SW 1271 (cell line): ENCODE data around the gene MT1HL1.
"Not testable (repeated sequence)": the region's sequence is repeated elsewhere in the genome, so short reads cannot be mapped to it uniquely, and the experiment has no call there.

Source experiments
- DNase-seq, 2 experiments: peaks; one replicate each; lab custom pipeline; 2025; lab: John Stamatoyannopoulos, UW

Gene MT1HL1

GRCh38 chr1:237016626-237017025, 12.4 kb upstream of the MT1HL1 start:
- DNase-seq = no peak

- no peak for DNase-seq
Measured at GRCh38 chr1:237013608-237014007, 9.4 kb upstream of the MT1HL1 start.

DNA sequence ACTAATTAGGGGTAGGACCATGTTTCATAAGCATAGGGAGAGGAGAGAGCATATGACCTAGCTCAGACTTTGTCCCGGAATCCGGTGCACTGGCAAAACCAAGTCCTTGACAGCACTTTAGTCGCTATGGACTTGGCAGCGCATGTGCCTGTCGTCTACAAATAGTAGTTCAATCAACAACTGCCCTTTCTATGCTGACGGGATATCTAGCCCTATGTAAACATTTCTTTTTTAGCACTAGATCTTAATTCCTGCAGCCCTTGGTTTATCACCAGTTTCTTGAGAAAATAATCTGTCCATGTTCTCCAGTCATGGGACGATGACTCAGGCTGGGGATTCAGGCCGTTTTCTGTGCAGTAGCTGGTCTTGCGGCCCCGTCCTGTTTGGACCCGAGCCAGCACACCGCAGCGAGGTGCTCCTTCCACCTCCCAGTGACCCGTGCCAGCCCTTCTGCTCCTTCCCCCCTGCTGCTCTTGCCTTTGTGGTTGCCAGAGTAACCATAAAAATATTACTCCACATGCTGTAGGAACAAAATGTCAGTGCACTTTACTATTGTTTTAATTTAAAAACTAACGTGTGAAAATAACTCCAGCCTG, 8.6 kb upstream of the MT1HL1 start:
- DNase-seq = no peak

- no peak for DNase-seq
Measured at GRCh38 chr1:237012361-237012760, 8.1 kb upstream of the MT1HL1 start.

DNA sequence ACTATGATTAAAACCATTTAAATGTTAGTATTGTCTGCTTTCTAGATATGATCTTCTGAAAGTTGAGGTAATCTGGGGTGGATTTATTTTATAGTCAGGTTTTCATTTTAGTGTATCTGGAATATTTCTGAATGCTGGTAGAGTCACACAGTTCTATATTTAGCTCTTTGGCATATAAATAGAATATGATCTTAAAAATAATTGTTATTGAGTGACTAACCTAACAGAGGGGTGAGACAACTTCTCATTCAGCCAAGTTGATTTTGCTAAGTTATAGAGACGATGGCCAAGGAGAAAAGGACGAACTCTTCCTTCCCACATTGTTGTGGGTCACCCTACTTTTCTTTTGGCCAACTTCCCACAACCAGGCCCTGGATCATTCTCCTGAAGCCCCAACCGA, 7.2 kb upstream of the MT1HL1 start:
- DNase-seq = no peak

DNA sequence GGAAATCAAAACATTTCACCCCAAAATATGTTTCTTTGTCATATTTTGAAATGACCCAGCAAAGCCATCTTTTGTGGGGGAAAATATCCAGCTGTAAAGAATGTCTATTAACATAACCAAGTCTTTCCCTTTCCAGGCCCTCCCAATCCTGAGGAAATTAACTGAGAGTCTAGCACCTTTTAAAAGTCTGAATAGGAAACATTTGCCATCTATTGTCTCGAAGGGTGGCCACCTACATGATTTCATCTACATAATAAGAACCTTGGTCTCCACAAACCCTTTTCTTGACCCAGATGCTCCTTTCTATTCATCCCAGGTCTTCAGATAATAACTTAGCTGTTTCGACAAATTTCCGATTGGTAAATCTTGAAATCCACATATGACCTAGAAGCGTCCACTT, 5.4 kb upstream of the MT1HL1 start:
- DNase-seq = no peak

- no peak for DNase-seq
Measured at GRCh38 chr1:237007147-237007881, 3.1 kb upstream of the MT1HL1 start.

- no peak for DNase-seq
Measured at GRCh38 chr1:237005674-237006073, 1.4 kb upstream of the MT1HL1 start.

DNA sequence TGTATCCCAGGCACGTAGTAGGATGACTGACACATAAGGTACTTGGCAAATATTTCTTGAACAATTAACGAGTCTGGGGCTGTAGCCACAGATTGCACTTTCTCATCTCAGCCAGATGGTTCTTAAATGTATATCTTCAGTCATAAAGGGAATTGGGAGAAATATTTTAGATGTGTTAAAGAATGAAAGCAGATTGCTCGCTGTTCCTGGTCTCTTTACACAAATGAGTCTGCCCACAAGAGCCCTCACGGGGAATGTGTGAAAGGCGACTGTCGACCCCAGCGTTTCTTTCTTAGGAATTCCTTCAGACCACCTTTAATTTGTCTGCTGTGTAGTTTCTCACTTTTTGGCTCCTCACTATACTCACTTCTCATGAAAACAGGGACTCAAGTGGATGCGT, 725 bp downstream of the MT1HL1 start:
- DNase-seq = no peak

DNA sequence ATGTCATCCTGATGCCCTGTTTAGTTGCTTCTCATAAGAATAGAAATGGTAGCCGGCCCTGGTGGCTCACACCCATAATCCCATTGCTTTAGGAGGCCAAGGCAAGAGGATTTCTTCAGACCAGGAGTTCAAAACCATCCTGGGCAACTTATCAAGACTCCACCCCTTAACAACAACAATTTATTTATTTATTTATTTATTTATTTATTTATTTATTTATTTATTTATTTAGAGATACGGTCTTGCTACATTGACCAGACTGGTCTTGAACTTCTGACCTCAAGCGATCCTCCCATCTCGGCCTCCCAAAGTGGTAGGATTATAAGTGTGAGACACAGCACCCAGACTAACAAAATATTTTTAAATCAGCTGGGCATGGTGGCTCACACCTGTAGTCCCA, 4.0 kb downstream of the MT1HL1 start:
- no peak for DNase-seq

GRCh38 chr1:236998546-236998945, 5.7 kb downstream of the MT1HL1 start:
- no peak for DNase-seq

- no peak for DNase-seq
Measured at GRCh38 chr1:236997882-236998281, 6.4 kb downstream of the MT1HL1 start.

DNA sequence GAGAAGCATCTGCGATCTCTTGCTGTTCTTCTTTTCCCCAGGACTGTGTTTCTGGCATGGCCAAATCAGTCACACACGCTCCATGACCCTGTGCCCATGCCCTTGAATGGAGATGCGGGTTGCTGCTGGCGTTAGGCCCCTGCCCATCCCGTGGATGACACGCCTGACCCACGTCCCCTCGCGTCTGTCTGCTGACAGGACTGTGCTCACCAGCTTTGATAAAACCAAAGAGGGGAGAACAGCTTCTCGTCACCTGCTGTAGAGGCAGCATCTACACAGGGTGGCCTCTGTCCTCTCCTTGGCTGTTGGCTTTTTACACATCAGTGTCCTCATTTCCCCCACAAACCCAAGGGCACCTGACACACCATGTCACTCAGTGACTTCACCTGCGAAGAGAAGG, 6.9 kb downstream of the MT1HL1 start:
- no peak for DNase-seq

- no peak for DNase-seq
Measured at GRCh38 chr1:236994450-236994849, 9.8 kb downstream of the MT1HL1 start.

GRCh38 chr1:236992449-236992848, 11.8 kb downstream of the MT1HL1 start:
- DNase-seq = no peak

- DNase-seq = no peak
Measured at GRCh38 chr1:236990052-236990445, 14.2 kb downstream of the MT1HL1 start.

DNA sequence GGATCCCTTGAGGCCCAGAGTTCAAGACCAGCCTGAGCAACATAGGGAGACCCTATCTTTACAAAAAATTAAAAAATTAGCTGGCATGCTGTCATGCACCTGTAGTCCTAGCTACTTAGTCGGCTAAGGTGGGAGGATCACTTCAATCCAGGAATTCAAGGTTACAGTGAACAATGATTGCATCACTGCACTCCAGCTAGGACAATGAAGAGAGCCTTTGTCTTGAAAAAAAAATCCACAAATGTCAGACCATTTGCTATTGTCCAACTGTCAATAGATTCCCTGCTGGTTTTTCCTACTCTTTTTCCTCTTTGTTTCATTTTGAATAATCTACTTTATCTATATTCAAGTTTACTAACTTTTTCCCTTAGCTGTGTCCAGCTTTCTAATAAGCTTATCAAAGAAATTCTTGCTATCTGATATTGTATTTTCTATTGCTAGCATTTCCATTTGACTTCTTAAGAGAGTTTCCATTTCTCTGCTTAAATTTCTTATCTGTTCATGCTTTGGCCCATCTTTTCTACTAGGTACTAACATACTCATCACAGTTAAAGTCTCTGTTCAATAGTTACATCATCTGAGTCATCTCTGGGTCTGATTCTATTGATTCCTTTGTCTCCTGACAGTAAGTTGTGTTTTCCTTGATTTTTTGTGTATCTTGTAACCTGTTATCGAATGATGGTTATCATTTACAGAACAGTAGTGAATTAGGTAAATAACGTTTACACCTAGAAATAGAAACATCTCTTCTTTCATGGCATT, 14.8 kb downstream of the MT1HL1 start:
- no peak for DNase-seq

DNA sequence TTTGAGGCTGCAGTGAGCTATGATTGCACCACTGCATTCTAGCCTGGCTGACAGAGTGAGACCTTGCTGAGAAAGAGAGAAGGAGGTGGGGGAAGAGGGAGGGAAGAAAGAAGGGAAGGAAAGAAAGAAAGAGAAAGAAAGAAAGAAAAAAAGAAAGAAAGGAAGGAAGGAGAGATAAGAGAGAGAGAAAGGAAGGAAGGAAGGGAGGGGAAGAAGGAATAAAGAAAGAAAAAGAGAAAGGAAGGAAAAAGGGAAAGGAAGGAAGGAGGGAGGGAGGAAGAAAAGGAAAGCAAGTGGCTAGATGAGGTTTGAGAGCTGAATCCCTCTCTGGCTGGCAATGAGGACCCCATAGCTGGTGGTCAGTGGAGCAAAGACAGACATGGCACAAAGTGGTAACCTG, 20.4 kb downstream of the MT1HL1 start:
- no peak for DNase-seq

- no peak for DNase-seq
Measured at GRCh38 chr1:236982380-236982779, 21.9 kb downstream of the MT1HL1 start.

DNA sequence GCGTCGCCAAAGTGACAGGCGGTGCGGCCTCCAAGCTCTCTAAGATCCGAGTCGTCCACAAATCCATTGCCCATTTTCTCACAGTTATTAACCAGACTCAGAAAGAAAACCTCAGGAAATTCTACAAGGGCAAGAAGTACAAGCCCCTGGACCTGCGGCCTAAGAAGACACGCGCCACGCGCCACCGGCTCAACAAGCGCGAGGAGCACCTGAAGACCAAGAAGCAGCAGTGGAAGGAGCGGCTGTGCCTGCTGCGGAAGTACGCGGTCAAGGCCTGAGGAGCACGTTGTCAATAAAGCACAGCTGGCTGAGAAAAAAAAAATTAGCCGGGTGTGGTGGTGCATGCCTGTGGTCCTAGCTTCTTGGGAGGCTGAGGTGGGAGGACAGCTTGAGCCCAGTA, 22.8 kb downstream of the MT1HL1 start:
- not testable (repeated sequence) for DNase-seq

GRCh38 chr1:236980673-236981072, 23.6 kb downstream of the MT1HL1 start:
- no peak for DNase-seq

DNA sequence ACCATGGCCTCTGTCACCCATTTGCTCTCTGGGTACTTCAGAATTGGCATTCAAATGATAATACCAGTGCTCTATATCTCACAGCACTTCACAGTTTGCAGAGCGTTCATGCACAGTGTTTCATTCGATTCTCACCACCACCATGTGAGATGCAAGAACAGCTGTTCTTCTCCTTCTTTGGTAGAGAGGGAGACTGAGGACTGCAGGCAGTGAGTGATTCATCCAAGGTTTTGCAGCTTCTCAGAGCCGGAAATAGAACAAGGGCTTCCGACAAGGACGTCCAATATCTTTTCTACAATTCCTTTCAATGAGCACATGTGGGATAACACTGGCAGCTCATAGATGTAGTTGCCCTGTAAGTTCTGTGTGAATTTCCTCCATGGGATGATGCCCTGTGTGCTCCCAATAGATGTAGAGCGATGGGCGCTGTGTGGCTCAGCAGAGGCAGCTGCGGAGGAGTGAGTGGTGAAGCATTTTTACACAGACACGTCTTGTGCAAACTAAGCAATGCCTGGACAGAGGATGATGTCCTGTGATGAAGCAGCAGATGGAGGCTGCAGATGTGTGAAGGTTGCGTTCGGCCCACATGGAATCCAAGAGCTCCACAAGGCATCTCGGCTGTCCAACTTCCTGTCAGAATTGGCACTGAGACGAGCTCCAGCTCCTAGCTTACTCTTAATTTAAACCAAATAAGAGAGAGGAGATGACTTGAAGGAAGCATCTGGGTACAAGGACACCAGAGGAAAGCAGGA, 24.9 kb downstream of the MT1HL1 start:
- no peak for DNase-seq

DNA sequence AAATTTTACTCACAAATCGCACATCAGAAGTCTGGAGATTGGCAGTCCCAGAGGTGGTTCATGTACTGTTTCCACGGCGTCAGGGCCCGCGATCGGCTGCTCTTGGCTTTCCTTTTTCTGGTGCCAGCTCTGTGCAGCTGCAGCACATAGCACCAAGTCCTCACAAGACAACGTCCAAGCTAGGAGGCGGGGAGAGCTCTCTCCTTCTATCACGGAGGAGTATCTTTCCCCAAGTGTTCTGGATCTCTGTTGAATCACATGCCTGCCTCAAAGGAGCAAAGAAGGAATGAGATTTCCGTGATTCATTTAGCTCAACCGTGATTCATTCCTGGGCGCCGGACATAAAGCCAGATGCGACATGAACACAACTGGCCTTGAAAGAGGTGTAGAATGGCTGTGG, 25.5 kb downstream of the MT1HL1 start:
- no peak for DNase-seq
